CMK (cell line): Measurements from ENCODE around the gene UBR1.
"Not testable (repeated sequence)": the region's sequence is repeated elsewhere in the genome, so short reads cannot be mapped to it uniquely, and the experiment has no call there.

Experiments
- DNase-seq: peaks from one replicate; pipeline ENCODE4 v3.0.0-alpha.2; 2010; ENCODE audit warnings: low read depth

The UBR1 gene

GRCh38 chr15:42914728-42915497, 190.9 kb downstream of the UBR1 start:
- DNase-seq = no peak

DNA sequence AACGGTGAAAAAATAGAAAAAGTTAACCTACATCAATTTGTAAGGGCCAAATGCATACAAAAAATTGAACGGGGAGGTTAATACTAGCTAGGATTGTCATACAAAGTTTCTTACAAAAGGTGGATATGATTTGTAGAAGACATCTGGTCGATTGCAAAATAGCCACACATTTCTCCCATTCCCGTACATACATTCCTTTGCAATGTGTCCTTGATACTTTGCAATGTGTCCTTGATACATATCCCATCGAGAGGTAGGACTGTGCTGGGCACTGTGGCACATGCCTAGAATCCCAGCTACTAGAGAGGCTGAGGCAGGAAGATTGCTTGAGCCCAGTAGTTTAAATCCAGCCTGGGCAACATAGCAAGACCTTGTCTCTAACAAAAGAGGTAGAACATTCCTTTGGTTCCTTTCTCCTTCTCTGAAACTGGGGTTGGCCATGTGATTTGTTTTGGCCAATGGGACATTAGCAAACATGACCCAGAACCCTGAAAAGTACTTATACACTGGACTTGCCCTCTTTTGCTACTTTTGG, 194.7 kb downstream of the UBR1 start:
- DNase-seq = no peak

GRCh38 chr15:42908538-42908937, 197.3 kb downstream of the UBR1 start:
- no peak for DNase-seq

DNA sequence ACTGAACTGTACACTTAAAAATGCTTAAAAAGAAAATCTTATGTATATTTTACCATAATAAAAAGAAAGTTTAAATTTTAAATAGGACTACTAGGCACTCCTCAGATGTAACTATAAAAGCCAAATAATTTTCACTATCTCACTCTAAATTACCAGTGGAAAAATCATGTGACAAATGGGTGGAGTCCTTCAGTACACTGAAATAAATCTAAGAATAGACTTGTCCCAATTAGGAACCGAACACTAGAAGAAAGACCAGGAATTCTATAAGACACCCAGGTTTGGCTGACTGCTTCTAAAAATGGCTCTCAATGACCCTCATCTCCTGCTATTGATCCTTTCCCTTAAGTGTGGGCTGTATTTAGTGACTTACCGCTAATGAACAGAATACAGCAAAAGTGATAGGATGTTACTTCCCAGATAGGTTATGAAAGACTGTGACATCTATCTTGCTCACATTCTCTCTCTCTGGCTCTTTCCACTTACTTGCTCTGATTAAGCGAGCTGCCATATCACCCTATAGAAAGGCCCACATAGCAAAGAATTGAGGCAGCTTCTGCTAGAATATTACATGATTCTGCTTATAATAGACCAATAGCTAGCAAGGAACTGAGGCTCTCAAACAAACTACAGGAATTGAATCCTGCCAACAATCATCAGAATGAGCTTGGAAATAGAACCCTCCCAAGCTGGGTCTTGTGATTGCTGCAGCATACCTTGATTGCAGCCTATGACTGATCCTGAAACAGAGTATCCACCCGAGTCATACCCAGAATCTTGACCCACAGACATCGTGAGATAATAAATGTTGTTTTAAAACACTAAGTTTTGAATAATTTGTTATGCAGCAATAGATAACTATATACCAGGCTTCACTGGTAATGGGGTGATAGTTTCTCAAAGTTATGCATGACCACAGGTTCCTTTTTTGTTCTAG, 202.2 kb downstream of the UBR1 start:
- DNase-seq = no peak

GRCh38 chr15:42893911-42894310, 211.9 kb downstream of the UBR1 start:
- not testable (repeated sequence) for DNase-seq
